Omental fat pad (tissue), 4 donors: ENCODE data around the gene USH1G. TPM values are rescaled to one million over a fixed set of nuclear protein-coding genes. Genes with fewer than 3 reads are reported as not detected.

Source experiments
- ATAC-seq: fragments of 150-250 bp; one replicate; pipeline ENCODE4 v1.9.1; 2016; ENCODE audit warnings: mild to moderate bottlenecking, moderate library complexity; ENCODE audit not compliant: low FRiP score
- DNase-seq: peaks from one replicate; pipeline ENCODE4 v3.0.0-alpha.2; 2019; ENCODE audit warnings: low spot score
- CTCF ChIP-seq, 3 donors: fragments of 450-650 bp; IDR thresholded peaks; one replicate each; pipeline ENCODE4 v1.5.1; 2016 to 2017; ENCODE audit warnings: antibody characterized with exemption in 3 of 3, mild to moderate bottlenecking in 3 of 3, moderate library complexity in 2 of 3
- total RNA-seq, 4 donors: library from RNA; depleted of rRNA; stranded (reverse); fragments of >200 nt; gene quantifications; one replicate each; pipeline ENCODE4 v1.1.0, GENCODE V29; 2016

The USH1G gene
- total RNA-seq, 4 donors from 2014 or later: not detected

GRCh38 chr17:74964988-74965622 lies 42.0 kb upstream of the USH1G start:
- no peak for DNase-seq
- no peak for ATAC-seq
- TF ChIP-seq CTCF (IDR thresholded peaks at IDR 0.05): no peak

- no peak for DNase-seq
- no peak for ATAC-seq
- TF ChIP-seq CTCF (IDR thresholded peaks at IDR 0.05): no peak
Observed at GRCh38 chr17:74964246-74964761, 41.2 kb upstream of the USH1G start.

- DNase-seq: no peak
- ATAC-seq: no peak
- TF ChIP-seq CTCF (IDR thresholded peaks at IDR 0.05): no peak
Observed at GRCh38 chr17:74963656-74964055, 40.6 kb upstream of the USH1G start.

- no peak for TF ChIP-seq CTCF (IDR thresholded peaks at IDR 0.05)
- ATAC-seq (no peak), DNase-seq (no peak)
Observed at GRCh38 chr17:74962622-74963394, 39.8 kb upstream of the USH1G start.

- ATAC-seq (peak; percentile 72), DNase-seq (peak; percentile 95)
- TF ChIP-seq CTCF (IDR thresholded peaks at IDR 0.05): peak in 2 of 3 donors; percentile 49 to 65
Observed at GRCh38 chr17:74961657-74962350, 38.7 kb upstream of the USH1G start.

- no peak for TF ChIP-seq CTCF (IDR thresholded peaks at IDR 0.05)
- DNase-seq (no peak), ATAC-seq (no peak)
Observed at GRCh38 chr17:74960570-74961342, 37.7 kb upstream of the USH1G start.
